SK-N-MC (cell line): ENCODE measurements around the gene TMEM138.

Source experiments
- EZH2 ChIP-seq: fragments of 200-600 bp; sonication (generic); IDR thresholded peaks from one replicate; pipeline ENCODE4 v1.6.1; 2017; ENCODE audit warnings: antibody characterized with exemption
- FOXP2 ChIP-seq: optimal IDR thresholded peaks from 2 replicates; pipeline ENCODE3; 2011; ENCODE audit warnings: mild to moderate bottlenecking, moderate library complexity; ENCODE audit not compliant: insufficient read depth; ENCODE audit errors: extremely low read length, control extremely low read depth
- POLR2AphosphoS5 ChIP-seq: IDR thresholded peaks from 2 replicates; pipeline ENCODE4 v1.6.1; 2012; ENCODE audit warnings: mild to moderate bottlenecking, low read depth, low read length, borderline replicate concordance

GRCh38 chr11:61375761-61376108 is 13.6 kb downstream of the TMEM138 start:
- TF ChIP-seq EZH2 = no peak
- TF ChIP-seq POLR2AphosphoS5 = no peak
- no peak for TF ChIP-seq FOXP2
